Activated CD8-positive, alpha-beta T cell treated with anti-CD3 and anti-CD28 coated beads for 36 hours (primary cell): Measurements from ENCODE around the gene A2M. TPM values are rescaled to one million over a fixed set of nuclear protein-coding genes. Genes with fewer than 3 reads are reported as not detected.
"Not testable (repeated sequence)": the region's sequence is repeated elsewhere in the genome, so short reads cannot be mapped to it uniquely, and the experiment has no call there.

Source experiments
- ATAC-seq: fragments of 200-7000 bp; cut with Tn5 transposase; one replicate; pipeline ENCODE4 v1.10.0; 2021; ENCODE audit warnings: mild to moderate bottlenecking, moderate library complexity
- CTCF ChIA-PET: fragments of 350-600 bp; sonication (Branson Sonifier 250); formaldehyde crosslinking; loops from one replicate; lab custom pipeline; 2021; ENCODE audit warnings: antibody characterized with exemption; lab: Charles Lee
- POLR2A ChIA-PET: fragments of 350-600 bp; sonication (Branson Sonifier 250); formaldehyde crosslinking; loops from one replicate; lab custom pipeline; 2021; ENCODE audit warnings: antibody characterized with exemption; lab: Charles Lee
- DNase-seq: peaks from one replicate; pipeline ENCODE4 v3.0.0-alpha.2; 2020
- H3K27ac Mint-ChIP-seq: one replicate; pipeline ENCODE4 v1.8.0; 2021; ENCODE audit warnings: mild to moderate bottlenecking, mixed read lengths
- H3K27me3 Mint-ChIP-seq: one replicate; pipeline ENCODE4 v1.8.0; 2021; ENCODE audit warnings: mixed read lengths
- H3K36me3 Mint-ChIP-seq: one replicate; pipeline ENCODE4 v1.8.0; 2021; ENCODE audit warnings: low read depth, mixed read lengths
- H3K4me1 Mint-ChIP-seq: one replicate; pipeline ENCODE4 v1.8.0; 2021; ENCODE audit warnings: low read depth, mixed read lengths
- H3K4me3 Mint-ChIP-seq: one replicate; pipeline ENCODE4 v1.8.0; 2021; ENCODE audit warnings: mild to moderate bottlenecking, moderate library complexity, mixed read lengths
- H3K9me3 Mint-ChIP-seq: one replicate; pipeline ENCODE4 v1.8.0; 2021; ENCODE audit warnings: mixed read lengths
- intact Hi-C: fragments of 100-400 bp; cut with micrococcal nuclease; formaldehyde crosslinking; loops from one replicate; pipeline ENCODE4 v1.10.0; 2022
- total RNA-seq, 2 experiments: library from RNA; stranded (reverse); gene quantifications; one replicate each; pipeline ENCODE4 v1.2.3, GENCODE V29; 2021
- TF ChIP-seq, protein P1 (sequence below): fragments of 200-600 bp; IDR thresholded peaks from one replicate; pipeline ENCODE4 v1.8.0; 2022; ENCODE audit warnings: antibody characterized with exemption, mild to moderate bottlenecking

A2M gene
- total RNA-seq, 2 experiments from 2014 or later, result not detected

DNA sequence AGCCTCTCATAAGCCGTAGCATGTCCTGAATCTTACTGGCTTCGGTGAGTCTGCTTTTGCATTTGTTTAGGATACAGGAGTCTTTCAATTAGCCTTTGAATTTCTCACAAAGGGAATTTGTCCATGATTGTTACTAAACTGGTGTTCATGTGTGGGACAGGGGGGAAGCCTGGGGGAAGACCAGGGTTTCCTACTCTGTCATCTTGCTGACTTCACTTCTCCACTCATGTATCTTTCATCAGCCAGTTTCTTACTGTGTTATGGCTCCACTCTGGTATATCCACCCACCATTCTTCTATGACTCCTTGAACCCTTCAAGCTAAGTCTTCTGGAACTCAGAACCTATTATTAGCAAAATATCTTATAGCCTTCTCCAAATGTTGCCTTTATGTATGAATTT is 31.7 kb upstream of the A2M start:
- peaks cover 14% of the 10 kb centered on the region for H3K36me3 Mint-ChIP-seq
- H3K27ac Mint-ChIP-seq, result no peak overlapping the region
- DNase-seq (no peak), ATAC-seq (no peak)
- TF ChIP-seq, protein P1, sequence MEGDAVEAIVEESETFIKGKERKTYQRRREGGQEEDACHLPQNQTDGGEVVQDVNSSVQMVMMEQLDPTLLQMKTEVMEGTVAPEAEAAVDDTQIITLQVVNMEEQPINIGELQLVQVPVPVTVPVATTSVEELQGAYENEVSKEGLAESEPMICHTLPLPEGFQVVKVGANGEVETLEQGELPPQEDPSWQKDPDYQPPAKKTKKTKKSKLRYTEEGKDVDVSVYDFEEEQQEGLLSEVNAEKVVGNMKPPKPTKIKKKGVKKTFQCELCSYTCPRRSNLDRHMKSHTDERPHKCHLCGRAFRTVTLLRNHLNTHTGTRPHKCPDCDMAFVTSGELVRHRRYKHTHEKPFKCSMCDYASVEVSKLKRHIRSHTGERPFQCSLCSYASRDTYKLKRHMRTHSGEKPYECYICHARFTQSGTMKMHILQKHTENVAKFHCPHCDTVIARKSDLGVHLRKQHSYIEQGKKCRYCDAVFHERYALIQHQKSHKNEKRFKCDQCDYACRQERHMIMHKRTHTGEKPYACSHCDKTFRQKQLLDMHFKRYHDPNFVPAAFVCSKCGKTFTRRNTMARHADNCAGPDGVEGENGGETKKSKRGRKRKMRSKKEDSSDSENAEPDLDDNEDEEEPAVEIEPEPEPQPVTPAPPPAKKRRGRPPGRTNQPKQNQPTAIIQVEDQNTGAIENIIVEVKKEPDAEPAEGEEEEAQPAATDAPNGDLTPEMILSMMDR, result no peak
- H3K4me1 Mint-ChIP-seq, result peaks cover 13% of the 10 kb centered on the region
- H3K9me3 Mint-ChIP-seq, result peaks cover 23% of the 10 kb centered on the region
- no peak overlapping the region for H3K4me3 Mint-ChIP-seq
- ChIA-PET CTCF (no interaction called here), POLR2A (no interaction called here)
- no peaks in the 10 kb centered on the region for H3K27me3 Mint-ChIP-seq
- intact Hi-C loops, result no loop called here

DNA sequence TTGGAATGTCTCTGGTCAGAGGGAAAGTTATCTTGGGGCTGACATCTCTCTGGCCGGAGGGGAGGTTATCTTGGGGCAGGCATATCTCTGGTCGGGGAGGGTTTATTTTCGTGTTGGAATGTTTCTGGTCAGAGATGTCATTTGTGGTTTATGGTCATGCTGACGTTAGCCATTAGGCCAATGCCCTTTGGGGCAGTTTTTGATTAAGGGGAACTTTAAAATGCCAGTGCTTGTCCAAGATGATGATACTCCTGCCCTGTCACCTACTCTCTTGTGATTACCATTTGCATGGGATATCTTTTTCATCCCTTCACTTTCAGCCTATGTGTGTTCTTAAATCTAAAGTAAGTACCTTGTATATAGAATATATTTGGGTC is 29.0 kb upstream of the A2M start:
- POLR2A ChIA-PET, result no interaction called here
- no peak for ATAC-seq
- no peak for DNase-seq
- H3K9me3 Mint-ChIP-seq, result peaks cover 23% of the 10 kb centered on the region
- intact Hi-C loops, result no loop called here
- H3K27ac Mint-ChIP-seq, result no peak overlapping the region
- H3K27me3 Mint-ChIP-seq, result no peaks in the 10 kb centered on the region
- no peak overlapping the region for H3K4me3 Mint-ChIP-seq
- H3K4me1 Mint-ChIP-seq, result peaks cover 13% of the 10 kb centered on the region
- CTCF ChIA-PET, result no interaction called here
- peaks cover 14% of the 10 kb centered on the region for H3K36me3 Mint-ChIP-seq
- TF ChIP-seq, protein P1, result no peak

DNA sequence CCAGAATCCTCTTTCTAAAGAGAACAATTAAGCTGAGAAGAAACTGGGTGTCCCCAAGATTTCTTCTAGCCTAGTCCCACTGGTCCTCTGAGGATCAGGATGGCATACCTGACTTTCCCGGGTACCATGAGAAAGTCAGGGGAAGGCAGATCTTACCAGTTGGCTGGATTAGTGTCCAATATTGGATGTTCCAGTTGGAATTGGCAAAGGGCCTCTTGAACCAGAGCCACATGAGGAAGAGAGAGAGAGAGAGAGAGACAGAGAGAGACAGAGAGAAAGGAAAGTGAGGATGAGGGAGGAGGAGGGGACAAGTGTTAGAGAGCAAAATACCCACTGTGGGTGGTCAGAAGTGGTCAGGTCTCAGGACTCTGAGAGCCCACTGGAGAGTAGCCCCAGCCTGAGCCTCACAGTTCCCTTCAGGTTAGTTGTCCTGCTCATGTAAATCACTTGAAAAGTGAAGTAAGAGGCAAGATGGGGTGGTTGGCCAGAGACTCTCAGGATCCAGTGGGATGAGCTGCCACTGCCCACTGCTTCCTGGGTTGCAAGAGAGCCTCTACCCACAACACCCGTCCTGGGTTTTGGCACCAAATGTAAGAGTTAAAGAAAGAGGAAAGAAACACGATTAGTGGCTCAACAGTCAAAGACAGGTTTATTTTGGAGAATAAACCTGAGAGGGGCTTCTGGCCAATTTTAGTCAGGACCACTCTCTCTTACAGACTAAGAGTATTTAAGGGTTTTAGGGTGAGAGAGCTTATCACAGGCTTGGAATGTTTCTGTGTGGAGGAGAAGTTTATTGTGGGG is 28.4 kb upstream of the A2M start:
- ChIA-PET CTCF (no interaction called here), POLR2A (no interaction called here)
- ATAC-seq (no peak), DNase-seq (no peak)
- Mint-ChIP-seq H3K4me3 (no peak overlapping the region), H3K27ac (no peak overlapping the region), H3K4me1 (peaks cover 13% of the 10 kb centered on the region), H3K36me3 (peaks cover 14% of the 10 kb centered on the region), H3K9me3 (peaks cover 23% of the 10 kb centered on the region), H3K27me3 (no peaks in the 10 kb centered on the region)
- TF ChIP-seq, protein P1, result no peak
- intact Hi-C loops, result no loop called here

DNA sequence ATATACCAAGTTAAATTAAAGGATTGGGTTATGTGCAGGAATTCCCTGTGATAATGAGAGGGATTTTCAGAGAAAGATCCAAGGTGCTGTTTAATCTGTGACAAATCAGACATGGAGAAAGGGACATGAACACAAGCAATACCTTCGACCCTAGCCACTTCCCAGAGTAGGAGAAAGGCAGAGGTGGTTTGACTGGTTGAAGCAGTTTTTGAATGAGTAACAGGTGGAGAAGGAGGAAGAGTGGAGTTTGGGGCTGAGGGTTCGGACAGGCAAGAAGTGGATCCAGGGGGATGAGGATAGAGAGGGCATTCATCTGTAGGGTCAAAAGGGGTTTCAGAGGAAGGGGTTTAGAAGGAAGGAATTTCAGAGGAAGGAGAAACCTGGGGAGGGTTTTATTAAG is 27.4 kb upstream of the A2M start:
- no peak for DNase-seq
- intact Hi-C loops, result no loop called here
- ChIA-PET POLR2A (no interaction called here), CTCF (no interaction called here)
- Mint-ChIP-seq H3K27me3 (no peaks in the 10 kb centered on the region), H3K4me1 (peaks cover 13% of the 10 kb centered on the region), H3K36me3 (peaks cover 14% of the 10 kb centered on the region), H3K4me3 (no peak overlapping the region), H3K27ac (no peak overlapping the region), H3K9me3 (peaks cover 23% of the 10 kb centered on the region)
- ATAC-seq, result no peak
- TF ChIP-seq, protein P1, result no peak

DNA sequence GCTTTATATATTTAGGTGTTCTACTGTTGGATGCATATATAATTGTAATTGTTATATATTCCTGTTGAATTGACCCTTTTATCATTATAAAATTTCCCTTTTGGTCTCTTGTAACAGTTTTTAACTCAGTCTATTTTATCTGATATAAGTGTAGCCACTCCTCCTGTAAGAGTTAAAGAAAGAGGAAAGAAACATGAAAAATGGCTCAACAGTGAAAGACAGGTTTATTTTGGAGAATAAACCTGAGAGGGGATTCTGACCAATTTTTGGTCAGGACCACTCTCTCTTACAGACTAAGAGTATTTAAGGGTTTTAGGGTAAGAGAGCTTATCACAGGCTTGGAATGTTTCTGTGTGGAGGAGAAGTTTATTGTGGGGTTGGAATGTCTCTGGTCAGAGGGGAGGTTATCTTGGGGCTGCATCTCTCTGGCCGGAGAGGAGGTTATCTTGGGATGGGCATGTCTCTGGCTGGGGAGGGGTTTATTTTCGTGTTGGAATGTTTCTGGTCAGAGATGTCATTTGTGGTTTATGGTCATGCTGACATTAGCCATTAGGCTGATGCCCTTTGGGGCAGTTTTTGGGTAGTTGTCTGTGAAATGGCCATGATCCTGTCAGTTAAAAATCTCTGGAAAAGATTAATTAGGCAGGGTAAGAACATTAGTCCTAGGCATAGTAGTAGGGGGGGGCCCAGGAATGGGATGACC is 24.0 kb upstream of the A2M start:
- H3K4me1 Mint-ChIP-seq, POLR2A ChIA-PET, H3K27me3 Mint-ChIP-seq, ATAC-seq, CTCF ChIA-PET, H3K4me3 Mint-ChIP-seq, intact Hi-C loops, H3K27ac Mint-ChIP-seq, DNase-seq: not testable (repeated sequence)
- Mint-ChIP-seq H3K36me3 (peaks cover 11% of the 10 kb centered on the region), H3K9me3 (peaks cover 11% of the 10 kb centered on the region)
